HG02852 (cell line): ENCODE results near the gene A2ML1.
"Not testable (repeated sequence)": the region's sequence is repeated elsewhere in the genome, so short reads cannot be mapped to it uniquely, and the experiment has no call there.

Source experiments
- ATAC-seq: cut with Tn5 transposase; IDR thresholded peaks from one replicate; pipeline ENCODE4 v1.9.1; 2021; ENCODE audit warnings: mild to moderate bottlenecking, moderate library complexity; ENCODE audit not compliant: unreplicated experiment

A2ML1 gene

GRCh38 chr12:8847435-8847834, 25.0 kb downstream of the A2ML1 start:
- ATAC-seq = no peak

- no peak for ATAC-seq
These were observed 27.5 kb downstream of the A2ML1 start for GRCh38 chr12:8849876-8850275.

- no peak for ATAC-seq
These were observed 29.7 kb downstream of the A2ML1 start for GRCh38 chr12:8852119-8852518.

- ATAC-seq = no peak
These were observed 33.5 kb downstream of the A2ML1 start for GRCh38 chr12:8855891-8856290.

- ATAC-seq = not testable (repeated sequence)
These were observed 37.0 kb downstream of the A2ML1 start for GRCh38 chr12:8859448-8859847.

- ATAC-seq = no peak
These were observed 37.9 kb downstream of the A2ML1 start for GRCh38 chr12:8860165-8860961.

GRCh38 chr12:8866429-8866828, 44.0 kb downstream of the A2ML1 start:
- ATAC-seq = no peak

- no peak for ATAC-seq
These were observed 44.6 kb downstream of the A2ML1 start for GRCh38 chr12:8867009-8867408.

GRCh38 chr12:8867786-8868185, 45.4 kb downstream of the A2ML1 start:
- ATAC-seq = no peak

- no peak for ATAC-seq
These were observed 48.2 kb downstream of the A2ML1 start for GRCh38 chr12:8870586-8870985.

- ATAC-seq = no peak
These were observed 48.6 kb downstream of the A2ML1 start for GRCh38 chr12:8871068-8871467.

GRCh38 chr12:8876887-8877286, 54.5 kb downstream of the A2ML1 start:
- ATAC-seq = no peak

GRCh38 chr12:8886502-8887284, 64.3 kb downstream of the A2ML1 start:
- ATAC-seq = no peak

GRCh38 chr12:8887285-8887715, 64.9 kb downstream of the A2ML1 start:
- no peak for ATAC-seq

- ATAC-seq = no peak
These were observed 68.1 kb downstream of the A2ML1 start for GRCh38 chr12:8890313-8891085.

GRCh38 chr12:8891976-8892375, 69.6 kb downstream of the A2ML1 start:
- ATAC-seq = no peak

- no peak for ATAC-seq
These were observed 72.0 kb downstream of the A2ML1 start for GRCh38 chr12:8894378-8894777.

GRCh38 chr12:8894986-8895385, 72.6 kb downstream of the A2ML1 start:
- ATAC-seq = no peak

- ATAC-seq = no peak
These were observed 74.7 kb downstream of the A2ML1 start for GRCh38 chr12:8897081-8897480.

GRCh38 chr12:8899830-8900229, 77.4 kb downstream of the A2ML1 start:
- no peak for ATAC-seq

GRCh38 chr12:8902703-8903102, 80.3 kb downstream of the A2ML1 start:
- not testable (repeated sequence) for ATAC-seq
